NCI-H460 (cell line): ENCODE data around the gene ST14. TPM values are rescaled to one million over a fixed set of nuclear protein-coding genes. Genes with fewer than 3 reads are reported as not detected.
"Not testable (repeated sequence)": the region's sequence is repeated elsewhere in the genome, so short reads cannot be mapped to it uniquely, and the experiment has no call there.

ENCODE experiments used
- DNase-seq: peaks from one replicate; pipeline ENCODE4 v3.0.0-alpha.2; 2016; ENCODE audit warnings: low read depth; ENCODE audit errors: extremely low read depth
- total RNA-seq: library from RNA; depleted of rRNA; stranded (reverse); fragments of >200 nt; shearing (Covaris generic); gene quantifications from 2 replicates; pipeline ENCODE4 v1.2.3, GENCODE V29; 2014

The ST14 gene
- total RNA-seq, 1 experiment from 2014 or later, result not detected

DNA sequence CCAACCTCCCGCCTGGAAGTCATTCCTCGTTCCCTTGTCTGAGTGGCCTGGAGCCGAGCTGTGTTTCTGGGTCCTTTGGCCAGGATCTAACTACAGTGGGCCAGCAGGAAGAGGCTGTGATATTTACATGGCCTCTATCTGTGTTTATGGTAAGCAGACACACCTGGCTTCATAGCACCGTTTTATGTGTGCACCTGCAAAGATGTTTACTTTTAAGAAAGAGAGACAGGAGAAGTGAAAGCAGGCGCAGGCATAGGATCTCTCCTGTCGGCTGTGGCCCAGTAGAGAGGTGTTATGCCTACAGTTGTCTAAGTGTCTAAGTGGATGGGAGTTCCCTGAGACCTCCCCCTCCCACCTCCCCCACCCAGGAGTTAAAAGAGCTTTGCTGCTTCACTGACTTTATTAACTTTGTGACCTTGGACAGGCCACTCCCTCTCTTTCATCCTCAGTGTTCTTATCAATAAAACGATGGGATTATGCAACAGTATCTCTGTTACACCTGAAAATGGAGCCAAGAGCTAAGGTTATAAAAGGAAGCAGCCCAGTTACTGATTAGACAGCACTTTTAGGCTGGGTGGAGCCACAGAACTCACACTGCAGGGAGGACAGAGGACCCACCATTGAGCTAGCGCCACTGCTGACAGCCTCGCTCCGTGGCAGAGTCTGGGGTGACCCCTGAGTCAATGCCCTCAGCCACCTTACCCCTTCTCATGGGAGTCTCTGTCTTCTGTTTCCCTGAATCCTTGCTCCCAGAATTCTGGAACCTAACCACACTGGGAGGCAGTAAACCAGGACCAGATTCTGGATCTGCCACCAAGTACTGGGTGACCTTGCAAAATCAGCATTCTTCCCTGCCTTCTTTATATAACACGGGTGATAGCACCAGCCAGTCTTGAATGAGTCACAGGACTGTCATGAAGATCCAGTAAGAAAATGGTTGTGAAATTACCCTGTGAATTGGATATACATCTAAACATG lies 22.0 kb downstream of the ST14 start:
- DNase-seq, result peak; percentile 15

DNA sequence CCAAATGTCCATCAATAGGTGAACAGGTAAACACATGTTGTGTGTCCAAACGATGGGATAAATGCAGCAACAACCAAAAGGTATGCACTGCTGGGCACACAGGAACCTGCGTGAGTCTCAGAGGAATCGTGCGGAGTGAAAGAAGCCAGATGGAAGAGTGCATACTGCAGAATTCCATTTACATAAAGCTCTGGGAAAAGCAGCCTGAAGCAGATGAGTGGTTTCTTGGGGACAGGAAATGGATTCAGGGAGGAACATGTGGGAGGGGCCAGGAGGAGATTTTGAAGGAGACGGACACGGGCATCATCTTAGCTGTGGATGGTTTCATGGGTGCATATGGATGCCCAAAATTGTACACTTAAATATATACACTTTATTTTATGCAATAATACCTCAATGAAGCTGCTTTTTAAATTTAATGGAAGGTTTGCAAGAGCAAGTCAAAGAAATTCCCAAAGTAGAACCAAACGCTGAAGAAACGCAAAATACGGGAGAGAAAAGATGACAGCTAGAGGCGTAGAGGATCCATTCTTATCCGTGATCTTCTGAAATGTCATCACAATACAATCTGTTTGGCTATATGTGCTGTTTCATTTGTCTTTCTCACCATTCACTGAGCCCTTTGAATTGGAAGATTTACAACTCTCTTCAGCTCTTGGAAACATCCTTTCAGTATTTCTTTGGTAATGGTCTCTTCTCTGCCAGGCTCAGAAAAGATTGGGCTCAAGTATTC lies 24.5 kb downstream of the ST14 start:
- no peak for DNase-seq

DNA sequence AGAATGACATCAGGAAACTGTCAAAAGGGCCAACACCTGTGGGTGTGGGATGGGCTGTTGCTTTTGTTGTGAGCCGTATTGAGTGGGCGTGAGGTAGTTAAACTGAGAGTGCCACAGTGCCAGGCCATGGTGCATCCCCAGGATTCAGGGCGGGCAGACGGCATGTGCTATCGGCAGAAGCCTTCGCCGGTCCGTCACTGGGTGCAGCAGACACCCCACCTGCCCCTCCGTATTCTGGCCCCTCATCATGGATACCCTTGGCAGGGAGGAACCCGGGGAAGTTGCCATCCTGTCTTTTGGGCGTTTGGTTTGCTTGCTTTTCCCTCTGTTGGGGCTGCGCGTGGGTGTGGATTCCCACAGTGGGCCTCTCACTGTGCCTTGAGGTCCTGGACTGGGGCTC lies 27.5 kb downstream of the ST14 start:
- no peak for DNase-seq

DNA sequence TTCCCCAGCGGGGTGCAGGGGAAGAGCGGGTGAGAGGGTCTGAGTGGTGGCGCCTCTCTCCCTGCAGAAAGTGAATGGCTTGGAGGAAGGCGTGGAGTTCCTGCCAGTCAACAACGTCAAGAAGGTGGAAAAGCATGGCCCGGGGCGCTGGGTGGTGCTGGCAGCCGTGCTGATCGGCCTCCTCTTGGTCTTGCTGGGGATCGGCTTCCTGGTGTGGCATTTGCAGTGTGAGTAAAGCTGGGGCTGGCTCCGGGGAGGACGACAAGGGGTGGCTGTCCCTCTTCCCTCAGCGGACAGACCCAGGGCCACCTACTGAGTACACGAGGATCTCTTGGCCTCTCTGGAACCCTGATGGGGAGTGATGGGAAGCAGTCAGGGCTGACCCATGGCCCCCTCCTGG lies 28.5 kb downstream of the ST14 start:
- no peak for DNase-seq

DNA sequence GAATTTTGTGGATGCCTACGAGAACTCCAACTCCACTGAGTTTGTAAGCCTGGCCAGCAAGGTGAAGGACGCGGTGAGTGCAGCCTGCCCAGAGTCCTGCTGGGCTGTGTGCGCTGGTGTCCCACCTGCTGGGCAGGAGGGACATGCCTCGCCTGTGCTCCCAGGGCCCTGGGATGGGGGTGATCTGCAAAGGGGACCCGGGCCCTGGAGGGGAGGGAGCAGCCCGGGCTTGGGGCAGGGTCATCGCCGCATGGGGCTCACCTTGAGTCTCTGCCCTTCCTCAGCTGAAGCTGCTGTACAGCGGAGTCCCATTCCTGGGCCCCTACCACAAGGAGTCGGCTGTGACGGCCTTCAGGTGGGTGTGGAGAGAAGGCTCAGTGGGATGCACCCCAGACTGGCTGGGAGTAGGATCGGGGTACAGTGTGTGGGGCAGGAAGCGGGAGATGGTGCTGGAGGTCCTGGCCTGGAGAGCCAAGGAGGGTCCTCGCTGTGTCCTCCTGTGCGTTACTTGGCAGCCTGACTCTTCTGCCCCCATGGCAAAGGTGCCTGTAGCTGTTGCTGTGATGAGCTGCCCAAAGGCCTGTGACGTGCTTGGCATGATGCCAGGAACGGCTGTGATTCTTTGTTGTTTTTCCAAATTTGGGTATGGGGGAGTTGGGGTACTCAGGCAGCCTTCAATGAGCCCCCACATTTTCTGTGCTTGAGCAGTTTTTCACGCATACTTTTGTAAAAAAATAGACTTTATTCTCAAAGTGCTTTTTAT lies 29.2 kb downstream of the ST14 start:
- DNase-seq, result no peak

DNA sequence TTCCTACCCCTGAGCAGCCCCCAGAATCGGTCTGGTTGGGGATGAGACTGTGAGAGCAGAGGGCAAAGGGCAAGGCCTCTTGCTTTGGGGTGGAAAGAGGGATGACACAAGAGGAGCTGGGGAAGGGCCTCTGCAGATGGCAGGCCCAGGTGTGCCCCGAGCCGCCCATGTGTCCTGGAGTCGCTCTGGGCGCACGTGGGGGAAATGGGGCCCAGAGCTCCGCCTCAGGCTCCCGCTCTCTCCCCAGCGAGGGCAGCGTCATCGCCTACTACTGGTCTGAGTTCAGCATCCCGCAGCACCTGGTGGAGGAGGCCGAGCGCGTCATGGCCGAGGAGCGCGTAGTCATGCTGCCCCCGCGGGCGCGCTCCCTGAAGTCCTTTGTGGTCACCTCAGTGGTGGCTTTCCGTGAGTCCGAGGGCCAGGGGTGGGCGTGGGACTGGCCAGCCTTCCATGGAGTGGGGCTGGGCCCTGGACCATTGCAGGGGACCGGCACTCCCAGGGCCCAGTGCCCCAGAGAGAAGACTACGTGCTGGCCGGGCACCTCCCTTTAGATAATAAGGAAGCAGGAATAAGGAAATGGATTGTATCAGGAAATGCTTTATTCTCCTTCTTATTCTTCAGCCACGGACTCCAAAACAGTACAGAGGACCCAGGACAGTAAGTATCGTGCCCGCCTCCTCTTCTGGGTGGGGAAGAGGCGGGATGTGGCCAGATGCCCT lies 30.1 kb downstream of the ST14 start:
- DNase-seq, result no peak

DNA sequence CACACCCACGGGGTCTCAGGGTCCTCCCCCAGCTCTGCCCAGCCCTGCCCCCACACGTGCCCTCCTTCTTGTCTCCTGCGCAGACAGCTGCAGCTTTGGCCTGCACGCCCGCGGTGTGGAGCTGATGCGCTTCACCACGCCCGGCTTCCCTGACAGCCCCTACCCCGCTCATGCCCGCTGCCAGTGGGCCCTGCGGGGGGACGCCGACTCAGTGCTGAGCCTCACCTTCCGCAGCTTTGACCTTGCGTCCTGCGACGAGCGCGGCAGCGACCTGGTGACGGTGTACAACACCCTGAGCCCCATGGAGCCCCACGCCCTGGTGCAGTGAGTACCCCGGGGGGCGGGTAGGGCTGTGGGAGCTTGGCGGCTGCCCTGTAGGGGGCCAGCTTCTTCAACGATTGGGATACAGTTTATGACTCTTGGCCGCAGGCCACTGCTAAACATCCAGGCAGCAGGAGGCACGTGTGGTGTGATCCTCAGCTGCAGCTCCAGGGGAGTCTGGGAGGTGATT lies 30.8 kb downstream of the ST14 start:
- DNase-seq, result no peak

DNA sequence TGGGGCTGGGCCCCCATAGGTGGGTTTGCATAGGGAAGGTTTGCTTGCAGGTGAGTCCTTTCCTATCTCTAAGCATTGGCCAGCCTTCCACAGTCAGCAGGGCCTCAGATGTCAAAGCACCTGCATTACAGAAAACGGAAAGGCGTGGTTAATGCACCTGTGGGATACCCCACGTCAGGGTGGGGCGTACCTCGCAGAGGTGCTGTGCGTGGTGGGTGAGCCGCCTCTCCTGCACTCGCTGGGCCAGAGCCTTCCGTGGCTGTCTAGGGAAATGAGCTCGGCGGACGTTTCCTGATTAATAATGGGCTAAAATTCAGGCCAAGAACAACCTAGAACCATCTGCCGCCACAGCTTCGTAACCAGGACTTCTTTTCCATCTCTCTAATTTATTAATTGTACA lies 32.3 kb downstream of the ST14 start:
- DNase-seq, result no peak

DNA sequence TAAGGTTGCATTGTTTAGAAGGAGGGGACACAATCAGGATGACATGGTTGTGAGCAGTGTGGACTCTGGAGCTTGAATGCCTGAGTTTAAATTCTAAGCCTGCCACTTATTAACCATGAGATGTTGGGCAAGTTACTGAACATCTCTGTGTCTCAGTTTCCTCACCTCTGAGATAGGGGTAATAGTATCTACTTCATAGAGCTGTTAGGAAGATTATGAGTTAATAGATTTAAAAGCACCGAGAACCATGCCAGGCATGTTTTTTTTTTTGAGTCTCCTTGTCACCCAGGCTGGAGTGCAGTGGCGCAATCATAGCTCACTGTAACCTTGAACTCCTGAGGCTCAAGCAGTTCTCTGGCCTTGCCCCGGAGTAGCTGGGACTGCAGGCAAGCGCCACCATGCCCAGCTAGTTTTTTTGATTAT lies 33.3 kb downstream of the ST14 start:
- DNase-seq, result no peak

DNA sequence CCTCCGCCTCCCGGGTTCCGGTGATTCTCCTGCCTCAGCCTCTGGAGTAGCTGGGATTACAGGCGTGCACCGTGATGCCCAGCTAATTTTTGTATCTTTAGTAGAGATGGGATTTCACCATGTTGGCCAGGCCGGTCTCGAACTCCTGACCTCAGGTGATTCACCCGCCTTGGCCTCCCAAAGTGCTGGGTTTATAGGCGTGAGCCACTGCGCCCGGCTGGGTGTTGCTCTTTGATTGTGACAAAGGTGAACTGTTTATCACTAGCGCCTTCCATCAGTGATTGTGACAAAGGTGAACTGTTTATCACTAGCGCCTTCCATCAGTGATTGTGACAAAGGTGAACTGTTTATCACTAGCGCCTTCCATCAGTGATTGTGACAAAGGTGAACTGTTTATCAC lies 34.0 kb downstream of the ST14 start:
- DNase-seq, result not testable (repeated sequence)

DNA sequence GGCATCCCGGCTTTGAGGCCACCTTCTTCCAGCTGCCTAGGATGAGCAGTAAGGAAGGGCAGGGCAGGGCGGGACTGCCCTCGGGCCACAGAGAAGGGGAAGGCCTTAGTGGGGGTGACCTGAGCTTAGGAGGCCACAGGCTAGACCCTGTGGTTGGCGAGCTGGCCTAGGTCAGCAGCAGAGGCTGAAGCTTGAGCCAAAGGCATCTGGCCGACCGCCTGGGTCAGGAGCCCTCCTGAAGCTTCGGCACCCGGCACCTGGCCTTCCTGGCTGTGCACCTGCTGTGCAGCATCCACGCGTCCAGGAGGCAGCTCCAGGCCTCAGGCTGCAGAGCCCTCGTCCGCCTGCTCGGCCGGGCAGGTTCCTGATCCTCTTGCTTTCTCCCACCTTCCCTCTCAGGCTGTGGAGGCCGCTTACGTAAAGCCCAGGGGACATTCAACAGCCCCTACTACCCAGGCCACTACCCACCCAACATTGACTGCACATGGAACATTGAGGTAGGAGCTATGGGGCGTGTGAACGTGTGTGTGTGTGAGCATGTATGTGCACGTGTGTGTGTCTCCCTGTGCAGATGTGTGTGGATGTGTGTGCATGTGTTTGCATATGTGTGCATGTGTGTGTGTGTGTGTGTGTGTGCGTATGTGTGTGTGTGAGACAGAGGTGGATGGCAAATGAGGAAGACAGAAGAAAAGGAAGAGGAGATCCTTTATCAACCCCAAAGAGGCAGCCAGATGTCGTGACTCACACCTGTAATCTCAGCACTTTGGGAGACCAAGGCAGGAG lies 34.9 kb downstream of the ST14 start:
- no peak for DNase-seq

DNA sequence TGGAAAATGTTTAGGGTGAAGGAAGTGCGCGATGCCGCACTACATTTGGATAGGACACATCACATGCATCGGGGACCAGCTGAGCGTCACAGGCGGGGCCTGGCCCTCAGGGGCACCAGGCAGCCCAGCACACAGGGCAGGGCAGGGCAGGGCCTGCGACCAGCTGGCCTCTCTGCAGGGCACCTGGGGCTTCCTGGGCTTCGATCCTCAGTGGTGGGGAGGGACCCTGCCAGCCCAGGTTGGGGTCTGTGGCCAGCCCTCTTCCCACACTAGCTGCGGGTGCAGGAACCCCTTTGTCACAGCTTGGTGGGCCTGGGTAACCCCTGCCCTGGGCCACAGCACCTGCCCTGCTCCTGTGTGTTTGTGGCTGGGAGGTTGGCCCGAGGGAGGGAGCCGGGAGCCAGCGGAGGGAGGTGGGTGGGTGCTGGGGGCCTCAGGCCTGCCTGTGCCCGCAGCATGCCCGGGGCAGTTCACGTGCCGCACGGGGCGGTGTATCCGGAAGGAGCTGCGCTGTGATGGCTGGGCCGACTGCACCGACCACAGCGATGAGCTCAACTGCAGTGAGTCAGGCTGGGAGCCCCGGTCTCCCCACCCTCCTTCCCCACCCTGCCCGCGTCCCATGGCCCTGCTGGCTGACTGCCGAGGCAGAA lies 37.9 kb downstream of the ST14 start:
- DNase-seq, result no peak

DNA sequence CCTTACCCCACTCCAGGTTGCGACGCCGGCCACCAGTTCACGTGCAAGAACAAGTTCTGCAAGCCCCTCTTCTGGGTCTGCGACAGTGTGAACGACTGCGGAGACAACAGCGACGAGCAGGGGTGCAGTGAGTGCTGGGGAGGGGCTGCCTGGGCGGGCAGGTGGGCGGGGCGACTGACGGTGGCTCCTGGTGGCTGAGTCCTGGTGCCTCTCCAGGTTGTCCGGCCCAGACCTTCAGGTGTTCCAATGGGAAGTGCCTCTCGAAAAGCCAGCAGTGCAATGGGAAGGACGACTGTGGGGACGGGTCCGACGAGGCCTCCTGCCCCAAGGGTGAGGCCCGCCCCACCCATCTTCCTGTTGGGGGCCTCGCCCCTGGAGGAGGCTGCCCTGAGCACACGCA lies 38.7 kb downstream of the ST14 start:
- no peak for DNase-seq

DNA sequence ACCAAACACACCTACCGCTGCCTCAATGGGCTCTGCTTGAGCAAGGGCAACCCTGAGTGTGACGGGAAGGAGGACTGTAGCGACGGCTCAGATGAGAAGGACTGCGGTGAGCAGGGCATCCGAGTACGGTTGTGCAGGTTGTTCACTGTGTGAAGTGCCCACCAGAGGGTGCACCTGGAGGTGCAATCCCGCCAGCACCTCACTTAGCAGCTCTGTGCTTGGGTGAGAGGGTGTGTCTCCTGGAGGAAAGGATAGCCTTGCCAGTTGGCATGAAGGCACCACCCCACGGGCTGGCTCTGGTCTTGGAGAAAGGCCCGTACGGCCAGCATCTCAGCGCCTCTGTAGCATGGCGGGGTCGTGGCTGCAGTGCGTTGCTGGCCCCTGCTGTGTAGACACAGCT lies 39.4 kb downstream of the ST14 start:
- DNase-seq, result no peak

DNA sequence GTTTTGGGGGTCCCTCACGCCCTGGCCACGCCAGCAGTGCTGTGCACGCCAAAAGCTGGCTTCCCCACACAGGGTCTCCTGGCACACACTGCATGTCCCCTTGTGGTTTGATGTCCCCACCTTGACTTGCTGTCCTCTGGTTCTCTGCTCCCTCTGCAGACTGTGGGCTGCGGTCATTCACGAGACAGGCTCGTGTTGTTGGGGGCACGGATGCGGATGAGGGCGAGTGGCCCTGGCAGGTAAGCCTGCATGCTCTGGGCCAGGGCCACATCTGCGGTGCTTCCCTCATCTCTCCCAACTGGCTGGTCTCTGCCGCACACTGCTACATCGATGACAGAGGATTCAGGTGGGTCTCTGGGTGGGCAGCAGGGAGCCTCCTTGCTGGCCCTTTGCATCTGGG lies 40.2 kb downstream of the ST14 start:
- no peak for DNase-seq

DNA sequence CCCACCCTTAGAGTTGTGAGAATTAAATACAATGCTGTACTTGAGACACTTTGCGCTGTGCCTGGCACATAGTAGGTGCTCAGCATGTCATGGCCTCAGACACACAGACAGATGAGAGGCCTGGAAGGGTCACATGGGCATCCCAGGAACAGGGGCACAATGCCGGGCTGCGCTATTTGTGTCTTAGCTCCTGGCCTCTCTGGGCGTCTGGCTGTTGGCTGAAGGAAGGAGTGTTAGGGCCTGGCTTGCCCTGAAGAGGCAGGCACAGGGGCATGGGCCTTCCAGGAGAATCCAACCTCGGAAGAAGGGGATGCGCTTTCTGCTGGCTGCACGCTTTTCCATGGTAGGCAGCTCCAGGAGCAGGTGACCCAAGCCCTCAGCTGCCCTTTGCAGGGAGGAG lies 41.4 kb downstream of the ST14 start:
- DNase-seq, result no peak

DNA sequence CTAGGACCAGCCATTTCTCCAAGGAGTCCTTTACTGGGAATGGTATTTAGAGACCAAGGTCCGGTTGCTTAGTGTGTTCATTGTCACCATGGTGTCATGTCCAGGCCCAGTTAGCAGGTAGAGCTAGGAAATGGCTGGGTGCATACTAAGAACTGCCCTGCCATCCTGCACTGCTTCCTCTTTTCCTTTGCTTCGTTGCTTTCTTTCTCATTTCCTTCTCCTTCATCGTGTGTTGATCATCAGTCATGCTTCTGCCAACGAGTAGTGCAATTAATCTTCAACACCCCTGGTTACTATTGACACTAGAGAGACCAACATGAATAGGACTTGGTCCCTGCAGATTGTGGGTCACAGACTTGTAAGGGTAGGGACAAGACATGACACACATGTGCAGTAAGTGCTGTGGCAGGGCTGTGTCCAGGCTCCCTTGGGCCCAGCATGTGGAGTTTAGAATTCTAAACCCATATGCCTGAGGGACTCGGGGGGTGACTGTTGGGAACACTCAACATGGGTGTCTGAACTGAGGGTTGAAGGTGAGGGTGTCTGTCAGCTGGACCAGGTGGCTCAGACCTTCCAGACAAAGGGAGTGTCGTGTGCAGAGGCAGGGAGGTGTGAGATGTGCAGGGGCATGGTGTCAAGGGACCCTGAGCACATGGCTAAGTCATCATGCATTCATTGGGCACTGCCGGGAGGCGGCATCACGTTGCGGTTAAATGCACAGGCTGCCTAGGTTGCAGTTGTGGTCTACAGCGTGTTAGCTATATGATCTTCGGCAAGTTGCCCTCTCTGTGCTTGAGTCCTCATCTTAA lies 42.6 kb downstream of the ST14 start:
- no peak for DNase-seq
